ENCODE measurements around the gene CSF1. TPM values are rescaled to one million over a fixed set of nuclear protein-coding genes. Genes with fewer than 3 reads are reported as not detected.

CSF1 gene
- total and polyA plus RNA-seq, 2 of the 13 experiments (the other 11 are each of a cell fraction or from before 2014, with no cell fraction given), result 4.6 to 13.3 TPM

GRCh38 chr1:109887271-109887670 lies 23.4 kb upstream of the CSF1 start:
- DNase-seq (ENCODE audit: low spot score) (no peak), ATAC-seq (no peak), FAIRE-seq (no peak)
- no peak overlapping the region for H3K27ac ChIP-seq (ENCODE audit: extremely low read length, insufficient read depth, low read length)
- H3K4me1 ChIP-seq (ENCODE audit: insufficient read depth, low read length), result peaks cover 73% of the 10 kb centered on the region
- ChIA-PET POLR2A (no interaction called here), CTCF (ENCODE audit: low intra/inter-chr PET ratio, low total read pairs) (no interaction called here)
- TF ChIP-seq ZMAT5 (CRISPR knock-in tag; IDR thresholded peaks at IDR 0.05; ENCODE audit: borderline replicate concordance, low read depth) (no peak), PRDM15 (CRISPR knock-in tag; IDR thresholded peaks at IDR 0.05) (no peak), PLRG1 (conservative IDR thresholded peaks at IDR 0.05) (no peak), ZNF883 (CRISPR knock-in tag; IDR thresholded peaks at IDR 0.05; ENCODE audit: not compliant biosample characterization) (no peak), CHD4 (IDR thresholded peaks at IDR 0.05; ENCODE audit: borderline replicate concordance, low read length) (no peak), ZNF713 (CRISPR knock-in tag; IDR thresholded peaks at IDR 0.05) (no peak), GABPB1 (CRISPR knock-in tag; IDR thresholded peaks at IDR 0.05) (no peak), TEAD3 (CRISPR knock-in tag; optimal IDR thresholded peaks at IDR 0.05; ENCODE audit: borderline replicate concordance) (no peak), ZNF691 (CRISPR knock-in tag; IDR thresholded peaks at IDR 0.05; ENCODE audit: borderline replicate concordance, low read depth) (no peak), SMYD3 (CRISPR knock-in tag; IDR thresholded peaks at IDR 0.05) (no peak), TCF7L2 (IDR thresholded peaks at IDR 0.05; ENCODE audit: low read depth, low read length) (no peak), MYNN (CRISPR knock-in tag; IDR thresholded peaks at IDR 0.05; ENCODE audit: low read depth) (no peak), ZNF331 (CRISPR knock-in tag; IDR thresholded peaks at IDR 0.05) (no peak)
- intact Hi-C loops (cut with micrococcal nuclease; ENCODE audit: unreplicated experiment) (no loop called here), in situ Hi-C loops (cut with HindIII; ENCODE audit: extremely low pct_ligation_motif_present, low pct_unique_long_range_greater_than_20kb) (no loop called here)
- no peaks in the 10 kb centered on the region for H3K79me2 ChIP-seq (ENCODE audit: insufficient read depth, low read length)
- H4K20me1 ChIP-seq (ENCODE audit: insufficient read depth, low read length), result no peaks in the 10 kb centered on the region
- no peak overlapping the region for H3K9ac ChIP-seq (ENCODE audit: insufficient read depth, low read depth, low read length)
- H3K9me3 ChIP-seq (ENCODE audit: low read length), result no peaks in the 10 kb centered on the region
- H3K4me2 ChIP-seq (ENCODE audit: low read depth, low read length), result no peak overlapping the region
- BruUV-seq (replicated peaks), result no TSS peak
- 66% methylated on average over 7 of the region's 8 CpGs for WGBS (ENCODE audit: low lambda C conversion rate)
- H3K27me3 ChIP-seq (ENCODE audit: control insufficient read depth in 1 of 2, insufficient read depth in 2 of 2, low read length in 2 of 2), result peaks cover 0 to 7% of the 10 kb centered on the region in 2 experiments; a peak in 1 of 5 replicates
- no peak overlapping the region for H2AFZ ChIP-seq (ENCODE audit: low read length)
- no peak overlapping the region for H3K4me3 ChIP-seq (replicated peaks in 1 of 3; ENCODE audit: insufficient read depth in 1 of 3, low read depth in 2 of 3, low read length in 3 of 3)
- no peaks in the 10 kb centered on the region for H3K36me3 ChIP-seq (replicated peaks in 1 of 2; ENCODE audit: control insufficient read depth in 1 of 2, insufficient read depth in 2 of 2, low read length in 2 of 2)

All from HepG2 (cell line).